H4 (cell line): ENCODE data around the gene TNFSF4. TPM values are rescaled to one million over a fixed set of nuclear protein-coding genes. Genes with fewer than 3 reads are reported as not detected.
A peak's percentile ranks its signal among the peaks of the same experiment; 100 is the strongest.
"Not testable (repeated sequence)": the region's sequence is repeated elsewhere in the genome, so short reads cannot be mapped to it uniquely, and the experiment has no call there.

Source experiments
- DNase-seq: peaks from one replicate; pipeline ENCODE4 v3.0.0-alpha.2; 2015; ENCODE audit warnings: low spot score
- total RNA-seq: library from RNA; depleted of rRNA; stranded (reverse); fragments of >200 nt; shearing (Covaris generic); gene quantifications from 2 replicates; pipeline ENCODE4 v1.2.3, GENCODE V29; 2014; rRNA removed

Gene TNFSF4
- 0.21 and 1.2 TPM in 2 replicates for total RNA-seq

- DNase-seq, result no peak
These were observed at the start of gene TNFSF4 for GRCh38 chr1:173206816-173207568. TSS of gene TNFSF4 (minus strand) at chr1:173207331. CDS start at chr1:173207176, 155 bp downstream.

DNA sequence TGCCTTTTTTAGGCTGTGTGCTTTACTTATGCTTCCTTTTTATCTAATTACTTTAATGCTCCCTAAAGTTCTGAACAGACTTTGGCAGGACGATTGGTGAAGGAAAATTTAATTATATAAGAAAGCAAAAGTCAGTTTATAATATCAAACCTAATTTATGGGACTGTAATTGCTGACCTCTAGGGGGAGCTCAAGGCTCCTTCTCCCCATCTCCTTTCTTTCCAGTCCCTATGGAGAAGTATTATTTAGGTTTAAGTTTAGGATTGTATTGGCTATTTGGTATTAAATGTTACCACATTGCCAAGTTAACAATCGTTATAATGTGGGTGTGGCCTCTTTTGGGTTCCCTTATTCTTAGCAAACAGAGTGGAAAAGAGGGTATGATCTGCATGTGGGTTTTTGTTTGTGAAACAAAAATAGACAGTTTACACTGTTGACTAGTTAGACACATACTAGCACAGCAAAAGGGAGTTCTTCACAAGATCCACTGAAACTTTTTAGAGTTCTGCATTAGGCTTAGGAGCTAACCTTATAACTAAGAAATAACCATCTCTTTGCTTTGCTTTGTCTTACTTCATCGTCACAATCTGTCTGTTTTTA is 48.2 kb upstream of the TNFSF4 start:
- DNase-seq, result peak; percentile 14

GRCh38 chr1:173253046-173253445 is 45.9 kb upstream of the TNFSF4 start:
- DNase-seq, result no peak

DNA sequence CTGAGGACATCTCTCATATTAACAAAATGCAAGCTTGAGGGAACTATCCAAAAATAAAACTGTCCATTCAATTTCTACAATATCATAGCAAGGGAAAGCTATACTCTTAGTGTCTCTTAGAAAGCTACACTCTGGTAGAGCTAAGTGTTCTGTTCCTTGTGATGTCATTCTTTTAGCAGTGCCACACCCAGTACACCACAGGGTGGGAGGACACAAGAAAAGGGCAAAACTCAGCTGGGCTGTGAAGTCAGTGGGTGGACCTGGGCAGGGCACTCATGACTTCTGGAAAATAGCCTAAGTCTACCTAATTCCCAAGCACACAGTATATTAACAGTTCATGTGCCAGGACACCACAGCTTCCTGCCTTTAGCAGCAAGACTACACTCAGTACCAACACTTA is 42.2 kb upstream of the TNFSF4 start:
- no peak for DNase-seq

GRCh38 chr1:173248247-173248940 is 41.3 kb upstream of the TNFSF4 start:
- DNase-seq, result no peak

GRCh38 chr1:173245892-173246291 is 38.8 kb upstream of the TNFSF4 start:
- no peak for DNase-seq

GRCh38 chr1:173243300-173243699 is 36.2 kb upstream of the TNFSF4 start:
- DNase-seq, result no peak

- no peak for DNase-seq
These were observed 34.6 kb upstream of the TNFSF4 start for GRCh38 chr1:173241528-173242347.

DNA sequence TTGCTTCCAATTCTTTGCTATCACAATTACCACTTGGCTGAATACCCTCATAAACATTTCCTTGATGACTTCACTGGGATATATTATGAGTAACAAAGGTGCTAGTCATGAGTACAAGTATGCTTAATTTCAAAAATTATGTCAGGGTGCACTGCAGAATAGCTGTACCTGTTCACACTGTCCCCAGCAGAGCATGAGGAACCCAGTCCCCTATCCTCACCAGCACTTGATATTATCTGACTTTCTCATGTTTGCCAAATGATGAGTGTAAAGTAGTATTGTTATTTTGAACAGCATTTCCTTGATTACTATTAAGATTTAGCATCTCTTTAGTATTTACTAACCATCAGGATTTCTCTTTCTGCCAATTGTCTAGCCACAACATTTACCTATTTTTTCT is 33.5 kb upstream of the TNFSF4 start:
- no peak for DNase-seq

DNA sequence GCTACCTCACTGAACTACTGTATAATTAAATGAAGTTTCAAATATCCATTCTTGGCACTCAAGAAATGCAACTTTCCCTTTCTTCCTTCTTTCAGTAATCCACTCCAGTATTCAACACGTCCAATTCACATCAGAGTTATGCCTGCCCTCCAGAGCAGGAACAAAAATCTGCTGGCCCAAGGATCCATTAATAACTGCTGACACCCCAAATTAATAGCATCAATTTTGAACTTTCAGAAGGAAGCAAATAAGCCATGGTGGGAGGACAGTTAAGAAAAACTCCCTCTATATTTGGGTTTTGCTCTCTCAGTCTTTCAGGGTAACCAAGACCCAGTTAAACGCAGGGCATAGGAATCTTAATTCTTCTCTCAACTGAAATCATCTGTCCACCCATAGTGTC is 31.9 kb upstream of the TNFSF4 start:
- DNase-seq, result no peak

DNA sequence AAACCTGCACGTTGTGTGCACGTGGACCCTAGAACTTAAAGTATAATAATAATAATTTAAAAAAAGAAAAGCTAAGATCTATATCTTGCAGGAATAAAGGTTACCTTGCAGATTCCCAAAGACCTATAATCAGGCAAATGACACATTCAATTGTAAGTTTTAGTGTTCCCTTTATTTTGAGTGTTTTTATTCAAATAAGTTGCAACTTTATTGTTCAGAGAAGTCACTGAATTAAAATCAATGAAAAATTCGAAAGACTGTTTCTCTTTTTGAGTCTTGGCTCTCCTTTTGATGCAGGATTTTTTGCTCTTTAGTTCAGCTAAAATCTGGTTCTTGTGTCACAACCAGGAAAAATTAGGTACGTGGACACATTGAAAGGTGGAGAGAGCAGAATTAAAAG is 27.8 kb upstream of the TNFSF4 start:
- DNase-seq, result no peak

DNA sequence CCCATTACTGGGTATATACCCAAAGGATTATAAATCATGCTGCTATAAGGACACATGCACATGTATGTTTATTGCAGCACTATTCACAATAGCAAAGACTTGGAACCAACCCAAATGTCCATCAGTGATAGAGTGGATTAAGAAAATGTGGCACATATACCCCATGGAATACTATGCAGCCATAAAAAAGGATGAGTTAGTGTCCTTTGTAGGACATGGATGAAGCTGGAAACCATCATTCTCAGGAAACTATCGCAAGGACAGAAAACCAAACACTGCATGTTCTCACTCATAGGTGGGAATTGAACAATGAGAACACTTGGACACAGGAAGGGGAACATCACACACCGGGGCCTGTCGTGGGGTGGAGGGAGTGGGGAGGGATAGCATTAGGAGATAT is 27.3 kb upstream of the TNFSF4 start:
- DNase-seq, result not testable (repeated sequence)

GRCh38 chr1:173229031-173229430 is 21.9 kb upstream of the TNFSF4 start:
- DNase-seq, result not testable (repeated sequence)

DNA sequence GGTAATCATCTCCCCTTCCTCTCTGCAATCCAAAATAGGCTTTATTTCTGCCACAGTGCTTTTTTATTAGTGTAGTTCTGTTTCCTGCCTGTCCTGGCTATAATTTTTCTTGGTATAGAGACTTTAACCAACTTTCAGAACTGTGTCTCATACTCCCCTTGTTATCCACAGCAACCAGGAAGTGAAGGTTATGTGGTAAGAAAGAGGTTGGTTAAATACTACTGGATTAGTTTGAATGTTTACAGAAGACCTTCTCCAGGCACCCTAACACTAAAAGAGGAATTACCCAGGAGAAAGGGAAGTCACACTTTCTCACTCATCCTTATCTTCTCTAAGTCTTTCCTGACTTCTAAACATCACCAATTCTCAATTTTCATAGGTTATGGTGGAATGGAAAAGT is 17.8 kb upstream of the TNFSF4 start:
- no peak for DNase-seq

GRCh38 chr1:173224280-173224892 is 17.3 kb upstream of the TNFSF4 start:
- DNase-seq, result no peak

GRCh38 chr1:173223031-173223380 is 15.9 kb upstream of the TNFSF4 start:
- DNase-seq, result no peak

GRCh38 chr1:173222149-173223030 is 15.3 kb upstream of the TNFSF4 start:
- no peak for DNase-seq

DNA sequence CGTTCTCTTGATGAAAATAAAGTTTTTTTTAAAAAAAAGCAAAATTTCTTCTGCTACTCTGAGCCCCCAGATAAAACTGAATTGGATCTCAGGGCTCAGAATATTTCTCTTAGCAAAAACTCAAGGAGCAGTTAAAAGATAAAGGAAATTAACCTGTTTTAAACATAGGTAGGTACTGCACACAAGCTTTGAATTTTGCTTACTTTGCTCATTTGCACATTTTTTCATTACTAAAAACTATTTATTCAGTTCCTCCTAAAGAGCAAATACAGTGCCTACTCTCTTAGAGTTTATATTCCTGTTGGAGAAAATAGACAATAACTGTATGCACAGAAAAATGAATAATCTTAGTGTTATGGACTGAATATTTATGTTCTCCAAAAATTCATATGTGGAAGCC is 13.0 kb upstream of the TNFSF4 start:
- DNase-seq, result no peak

- no peak for DNase-seq
These were observed 6.5 kb upstream of the TNFSF4 start for GRCh38 chr1:173213665-173214064.

GRCh38 chr1:173212952-173213491 is 5.9 kb upstream of the TNFSF4 start:
- no peak for DNase-seq
